NAMALWA (cell line): ENCODE results near the gene NTPCR.
"Not testable (repeated sequence)": the region's sequence is repeated elsewhere in the genome, so short reads cannot be mapped to it uniquely, and the experiment has no call there.

ENCODE experiments used
- DNase-seq: peaks from one replicate; pipeline ENCODE4 v3.0.0-alpha.2; 2015; ENCODE audit warnings: low spot score

Gene NTPCR

DNA sequence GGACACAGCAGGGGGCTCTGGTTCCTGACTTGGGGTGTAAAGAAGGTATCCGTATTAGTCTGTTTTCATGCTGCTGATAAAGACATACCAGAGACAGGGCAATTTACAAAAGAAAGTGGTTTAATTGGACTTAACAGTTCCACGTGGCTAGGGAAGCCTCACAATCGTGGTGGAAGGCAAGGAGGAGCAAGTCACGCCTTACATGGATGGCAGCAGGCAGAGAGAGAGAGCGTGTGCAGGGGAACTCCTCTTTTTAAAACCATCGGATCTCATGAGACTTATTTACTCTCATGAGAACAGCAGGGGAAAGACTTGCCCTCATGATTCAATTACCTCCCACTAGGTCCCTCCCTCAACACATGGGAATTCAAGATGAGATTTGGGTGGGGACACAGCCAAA, 23.2 kb upstream of the NTPCR start:
- DNase-seq, result not testable (repeated sequence)

- DNase-seq, result no peak
Measured at GRCh38 chr1:232927830-232928505, 22.4 kb upstream of the NTPCR start.

- DNase-seq, result no peak
Measured at GRCh38 chr1:232932486-232933425, 17.7 kb upstream of the NTPCR start.

DNA sequence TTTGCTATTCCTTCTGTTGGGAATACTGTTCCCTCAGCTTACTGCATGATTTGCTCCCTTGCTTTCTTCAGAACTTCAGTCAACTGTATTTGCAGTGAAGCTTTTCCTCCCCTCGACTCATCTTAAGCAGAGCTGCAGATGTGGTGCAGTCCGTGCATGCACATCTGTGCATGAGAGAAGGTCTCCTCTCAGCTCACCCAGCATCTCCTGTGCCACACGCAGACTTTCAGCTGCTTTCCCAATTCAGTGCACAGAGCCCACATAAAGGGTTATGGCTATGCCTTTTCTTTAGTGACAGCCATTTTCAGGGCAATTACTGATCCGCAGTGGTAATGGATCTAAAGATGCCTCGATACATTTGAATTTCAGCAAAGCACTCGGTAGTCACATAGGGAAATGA, 13.5 kb upstream of the NTPCR start:
- no peak for DNase-seq

- no peak for DNase-seq
Measured at GRCh38 chr1:232937741-232938375, 12.6 kb upstream of the NTPCR start.

DNA sequence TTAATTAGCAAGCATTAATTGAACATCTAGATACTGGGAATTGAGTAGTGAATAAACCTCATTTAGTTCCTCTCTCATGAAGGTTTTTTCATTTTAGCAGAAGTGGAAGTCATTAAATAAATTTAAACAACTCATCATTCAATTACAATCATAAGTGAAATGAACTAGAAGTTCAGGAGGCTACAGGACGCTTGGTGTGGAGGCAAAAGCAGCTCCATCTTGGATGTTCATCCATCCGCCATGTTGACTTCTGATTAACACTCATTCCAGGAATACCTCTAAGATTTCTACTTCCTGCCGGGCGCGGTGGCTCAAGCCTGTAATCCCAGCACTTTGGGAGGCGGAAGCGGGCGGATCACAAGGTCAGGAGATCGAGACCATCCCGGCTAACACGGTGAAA, 11.5 kb upstream of the NTPCR start:
- DNase-seq, result no peak

DNA sequence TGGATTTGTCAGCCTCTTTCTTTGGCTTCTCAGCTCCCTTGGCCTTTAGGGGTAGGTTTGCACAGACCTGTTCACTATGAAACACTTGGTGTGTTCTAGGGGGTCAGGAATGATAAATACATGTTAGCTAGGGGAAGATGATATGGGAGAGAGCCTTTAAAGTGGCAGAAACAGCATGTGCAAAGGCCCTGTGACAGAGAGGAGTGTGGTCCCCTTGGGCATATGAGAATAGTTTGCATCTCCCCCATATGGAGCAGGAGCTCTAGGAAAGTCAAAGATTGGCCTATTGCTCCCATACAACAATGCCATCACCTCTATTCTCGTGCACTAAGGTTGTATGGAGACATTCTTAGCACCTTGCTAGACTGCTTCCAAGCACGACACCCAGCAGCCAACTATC, 10.7 kb upstream of the NTPCR start:
- DNase-seq, result no peak

DNA sequence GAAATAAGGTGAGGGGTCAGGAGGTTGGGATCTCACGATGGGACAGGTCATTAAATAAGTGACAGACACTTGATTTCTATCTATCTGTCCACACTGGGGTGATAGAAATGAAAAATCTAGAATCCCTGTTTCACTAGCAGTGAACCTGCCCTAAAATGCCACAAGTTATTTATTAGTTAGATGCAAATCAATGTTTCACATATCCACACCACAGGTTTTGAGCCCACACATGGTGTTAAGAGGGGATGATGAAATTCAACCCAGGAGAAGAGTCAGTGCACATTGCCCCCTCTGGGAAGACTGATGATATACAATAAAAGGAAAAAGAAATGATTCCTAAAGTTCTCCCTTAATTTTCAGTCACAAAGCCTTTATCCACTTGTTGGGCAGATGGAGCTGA, 10.1 kb upstream of the NTPCR start:
- no peak for DNase-seq

DNA sequence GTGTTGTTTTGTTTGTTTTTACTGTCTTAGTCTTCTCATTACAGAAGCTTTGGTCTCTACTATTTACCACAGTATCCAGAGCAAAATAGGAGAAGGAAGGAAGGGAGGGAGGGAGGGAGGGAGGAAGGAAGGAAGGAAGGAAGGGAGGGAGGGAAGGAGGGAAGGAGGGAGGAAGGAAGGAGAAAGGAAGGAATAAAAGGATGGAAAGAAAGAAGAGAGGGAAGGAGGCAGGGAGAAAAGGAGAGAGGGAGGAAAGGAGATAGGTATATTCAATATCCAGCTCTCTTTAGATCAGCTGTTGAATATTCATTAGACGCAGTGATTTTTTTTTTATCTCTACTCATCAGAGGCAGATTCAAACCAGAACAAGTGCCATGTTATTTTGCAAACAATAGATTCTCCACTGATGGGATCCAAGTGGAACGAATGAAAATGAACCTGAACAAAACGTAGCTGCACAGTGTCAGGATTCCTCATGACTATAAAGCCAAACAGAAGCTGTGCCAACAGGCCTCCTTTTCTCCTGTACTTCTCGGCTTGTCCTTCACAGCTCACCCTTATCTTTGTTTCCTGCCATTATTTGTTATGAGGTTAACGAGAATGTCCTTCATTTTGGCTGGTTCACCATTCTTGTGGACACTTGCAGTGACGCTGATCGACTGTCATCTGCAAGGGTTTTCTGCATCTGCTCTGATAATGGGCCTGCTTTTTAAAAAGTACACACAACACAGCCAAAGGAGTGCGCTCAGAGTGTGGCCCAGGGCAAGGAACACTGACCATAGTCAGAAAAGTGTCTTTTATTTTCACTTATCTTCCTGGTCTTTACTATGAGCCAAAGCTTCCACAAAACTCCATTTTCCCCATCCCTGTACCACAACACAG, 7.8 kb upstream of the NTPCR start:
- DNase-seq, result no peak

DNA sequence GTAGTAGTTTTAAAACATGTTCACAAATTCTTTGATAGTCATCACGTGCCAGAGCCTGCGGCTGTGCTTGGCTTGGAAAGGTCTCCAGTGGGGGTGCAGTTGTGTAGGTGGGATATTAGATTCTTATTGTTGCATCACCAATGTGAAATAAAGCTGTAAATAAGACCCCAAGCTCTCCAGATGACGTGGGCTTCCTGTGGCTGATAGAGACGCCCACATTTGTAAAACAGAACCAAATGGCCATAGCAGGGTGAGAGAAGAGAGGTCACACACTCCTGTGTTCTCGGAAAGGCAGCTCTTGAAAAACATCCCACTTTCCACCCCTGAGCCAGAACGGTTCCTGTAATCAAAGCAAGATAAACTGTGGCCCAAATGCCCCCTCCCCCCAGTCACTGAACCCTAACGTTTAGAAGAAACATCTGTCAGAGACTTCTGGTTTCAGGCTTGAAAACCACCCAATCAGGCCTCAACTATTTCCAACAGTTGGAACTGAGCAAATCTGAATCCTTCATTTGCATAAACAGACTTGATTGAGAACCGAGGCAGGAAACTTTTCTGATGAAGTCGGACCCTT, 6.6 kb upstream of the NTPCR start:
- peak; percentile 22 for DNase-seq

DNA sequence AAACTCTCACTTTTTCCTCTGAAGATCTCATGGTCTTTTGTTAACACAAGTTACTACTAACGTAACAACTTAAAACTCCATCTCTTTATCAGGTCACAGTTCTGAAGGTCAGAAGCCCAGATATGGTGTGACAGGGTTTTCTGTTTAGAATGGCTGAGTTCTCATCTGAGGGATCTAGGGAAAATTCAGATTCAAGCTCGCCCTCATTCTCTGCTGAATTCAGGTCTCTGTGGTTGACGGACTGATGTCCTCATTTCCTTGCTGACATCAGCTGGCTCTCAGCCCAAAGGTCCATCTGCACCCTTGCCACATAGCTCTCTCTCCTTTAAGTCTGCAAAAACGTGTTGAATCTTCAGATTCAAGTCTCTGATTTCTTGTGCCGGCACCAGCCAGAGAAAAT, 6.1 kb upstream of the NTPCR start:
- no peak for DNase-seq

DNA sequence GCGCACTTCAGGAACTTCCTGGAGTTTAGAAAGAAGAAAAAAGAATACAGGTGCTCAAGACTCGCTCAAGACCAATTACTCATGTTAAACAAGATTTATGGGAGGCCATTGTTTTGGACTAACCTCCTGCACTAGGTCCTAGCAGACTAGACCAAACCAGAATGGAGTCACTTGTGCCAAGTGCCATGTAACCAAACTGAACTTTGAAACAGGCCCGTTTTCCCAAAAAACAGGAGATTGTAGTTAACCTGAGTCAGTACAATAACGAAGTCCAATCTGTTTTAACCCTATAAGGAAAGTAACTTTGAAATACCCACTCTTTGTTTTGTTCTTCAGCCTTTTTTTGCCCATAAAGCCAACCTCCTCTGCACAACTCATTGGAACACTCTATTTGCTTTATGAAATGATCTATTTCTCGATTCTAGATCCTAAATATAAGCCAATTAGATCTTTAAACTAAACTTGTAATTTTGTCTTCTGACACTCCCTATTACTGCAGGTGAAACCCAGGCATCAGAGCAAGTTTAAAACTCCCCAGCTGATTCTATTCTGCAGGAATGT, 695 bp upstream of the NTPCR start:
- no peak for DNase-seq

GRCh38 chr1:232951180-232951579, 769 bp downstream of the NTPCR start:
- peak; percentile 48 for DNase-seq

DNA sequence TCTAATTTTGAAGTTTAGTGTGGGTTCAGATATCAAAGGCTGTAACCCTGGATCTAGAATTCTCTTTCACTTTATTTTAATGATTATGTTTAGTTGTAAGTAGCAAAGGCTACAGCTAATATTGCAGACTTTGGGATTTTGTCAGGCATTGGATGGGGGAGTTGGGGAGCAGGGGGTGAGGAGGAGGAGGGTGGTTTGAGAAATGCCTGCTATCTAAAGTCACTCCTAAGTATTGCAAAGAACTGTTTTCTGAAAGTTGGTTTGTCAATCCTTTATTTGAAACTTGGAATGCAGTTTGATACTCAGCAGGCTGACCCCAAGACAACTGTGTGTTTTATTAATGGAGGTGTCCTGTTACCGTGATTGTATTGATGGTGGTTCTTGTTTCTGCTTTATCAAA, 1.2 kb downstream of the NTPCR start:
- no peak for DNase-seq

GRCh38 chr1:232952514-232953499, 2.4 kb downstream of the NTPCR start:
- DNase-seq, result peak; percentile 66

GRCh38 chr1:232954594-232955365, 4.4 kb downstream of the NTPCR start:
- DNase-seq, result no peak

DNA sequence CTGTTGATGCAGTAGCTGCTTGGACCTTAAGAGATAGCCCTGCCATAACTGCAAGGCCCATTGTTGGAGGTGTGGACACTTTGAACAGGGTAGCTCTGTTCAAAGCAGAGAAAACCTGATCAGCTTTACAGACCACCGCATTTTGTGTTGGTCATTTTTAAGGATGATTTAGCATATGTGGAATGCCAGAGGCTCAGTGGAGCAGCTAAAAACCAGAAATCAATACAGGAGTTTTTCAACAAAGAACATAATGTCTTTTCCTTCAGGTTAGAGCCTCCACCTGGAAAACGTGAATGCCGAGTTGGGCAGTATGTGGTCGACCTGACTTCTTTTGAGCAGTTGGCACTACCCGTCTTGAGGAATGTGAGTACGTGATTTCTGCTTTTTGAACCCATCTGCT, 5.7 kb downstream of the NTPCR start:
- no peak for DNase-seq

DNA sequence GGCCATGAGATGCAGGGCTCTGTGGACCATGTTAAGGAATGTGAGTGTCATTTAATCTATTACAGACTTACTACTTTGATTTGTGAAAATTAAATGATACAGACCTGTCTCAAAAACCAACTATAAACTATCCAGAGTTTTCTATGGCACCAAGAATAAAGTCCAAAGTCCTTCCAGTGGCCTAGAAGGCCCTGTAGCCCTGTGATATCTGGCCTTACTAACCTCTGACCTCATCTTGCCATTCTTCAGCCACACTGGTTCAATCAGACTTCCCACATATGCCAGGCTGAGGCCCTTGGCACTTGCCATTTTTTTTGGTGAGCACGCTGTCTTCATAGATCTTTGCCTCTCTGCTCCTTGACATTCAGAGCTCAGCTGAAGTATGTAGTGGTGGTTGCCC, 7.7 kb downstream of the NTPCR start:
- no peak for DNase-seq
